WERI-Rb-1 (cell line): ENCODE results near the gene PTPRN2.

Experiments used
- DNase-seq: peaks from one replicate; pipeline ENCODE4 v3.0.0-alpha.2; 2020
- H3K27ac ChIP-seq: fragments of 250-450 bp; sonication (Bioruptor Pico); 2 replicates; pipeline ENCODE4 v1.5.1; 2020; ENCODE audit warnings: mild to moderate bottlenecking, moderate library complexity
- H3K27me3 ChIP-seq: fragments of 250-450 bp; sonication (Bioruptor Pico); 2 replicates; pipeline ENCODE4 v1.5.1; 2021; ENCODE audit warnings: mild to moderate bottlenecking, low read depth, moderate library complexity; ENCODE audit not compliant: insufficient read depth, severe bottlenecking
- H3K36me3 ChIP-seq: fragments of 250-450 bp; sonication (Bioruptor Pico); 2 replicates; pipeline ENCODE4 v1.5.1; 2020; ENCODE audit warnings: mild to moderate bottlenecking, moderate library complexity
- H3K4me3 ChIP-seq: 2 replicates; pipeline ENCODE4 v1.5.1; 2011; ENCODE audit warnings: low read depth, mild to moderate bottlenecking, control low read depth, low read length
- H3K9me3 ChIP-seq: fragments of 250-450 bp; sonication (Bioruptor Pico); 2 replicates; pipeline ENCODE4 v1.5.1; 2021; ENCODE audit warnings: mild to moderate bottlenecking, moderate library complexity; ENCODE audit not compliant: severe bottlenecking
- TF ChIP-seq, protein P1 (sequence below): IDR thresholded peaks from 2 replicates; pipeline ENCODE4 v1.5.1; 2011; ENCODE audit warnings: low read depth, mild to moderate bottlenecking, control low read depth, inconsistent platforms, low read length

PTPRN2 gene

GRCh38 chr7:158601090-158601489, 13.5 kb upstream of the PTPRN2 start:
- H3K27ac ChIP-seq = no peak overlapping the region
- TF ChIP-seq, protein P1, sequence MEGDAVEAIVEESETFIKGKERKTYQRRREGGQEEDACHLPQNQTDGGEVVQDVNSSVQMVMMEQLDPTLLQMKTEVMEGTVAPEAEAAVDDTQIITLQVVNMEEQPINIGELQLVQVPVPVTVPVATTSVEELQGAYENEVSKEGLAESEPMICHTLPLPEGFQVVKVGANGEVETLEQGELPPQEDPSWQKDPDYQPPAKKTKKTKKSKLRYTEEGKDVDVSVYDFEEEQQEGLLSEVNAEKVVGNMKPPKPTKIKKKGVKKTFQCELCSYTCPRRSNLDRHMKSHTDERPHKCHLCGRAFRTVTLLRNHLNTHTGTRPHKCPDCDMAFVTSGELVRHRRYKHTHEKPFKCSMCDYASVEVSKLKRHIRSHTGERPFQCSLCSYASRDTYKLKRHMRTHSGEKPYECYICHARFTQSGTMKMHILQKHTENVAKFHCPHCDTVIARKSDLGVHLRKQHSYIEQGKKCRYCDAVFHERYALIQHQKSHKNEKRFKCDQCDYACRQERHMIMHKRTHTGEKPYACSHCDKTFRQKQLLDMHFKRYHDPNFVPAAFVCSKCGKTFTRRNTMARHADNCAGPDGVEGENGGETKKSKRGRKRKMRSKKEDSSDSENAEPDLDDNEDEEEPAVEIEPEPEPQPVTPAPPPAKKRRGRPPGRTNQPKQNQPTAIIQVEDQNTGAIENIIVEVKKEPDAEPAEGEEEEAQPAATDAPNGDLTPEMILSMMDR = no peak
- H3K4me3 ChIP-seq = no peak overlapping the region
- DNase-seq = no peak
- H3K36me3 ChIP-seq = peaks cover 8% of the 10 kb centered on the region; the same call in 1 of the 2 replicates
- H3K27me3 ChIP-seq = no peaks in the 10 kb centered on the region
- no peaks in the 10 kb centered on the region for H3K9me3 ChIP-seq

DNA sequence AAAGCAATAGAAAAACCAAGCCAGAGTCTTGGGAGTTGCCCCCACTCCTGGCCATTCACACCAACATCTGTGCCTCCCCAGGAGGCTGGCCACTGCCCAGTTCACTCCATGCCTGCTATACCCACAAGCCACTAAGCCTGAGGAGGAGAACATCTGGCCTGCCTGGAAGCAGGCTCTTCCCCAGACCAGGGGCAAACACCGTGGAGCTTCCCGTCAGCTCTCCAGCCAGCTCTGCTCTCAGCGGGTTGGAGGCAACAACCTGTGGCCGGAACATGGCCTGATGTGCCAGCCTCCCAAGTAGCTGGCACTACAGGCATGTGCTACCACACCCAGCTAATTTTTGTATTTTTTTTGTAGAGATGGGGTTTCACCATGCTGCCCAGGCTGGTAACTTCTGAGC, 9.1 kb upstream of the PTPRN2 start:
- no peak for DNase-seq
- Histone ChIP-seq H3K27ac (no peak overlapping the region), H3K4me3 (no peak overlapping the region), H3K27me3 (no peaks in the 10 kb centered on the region), H3K9me3 (peaks cover 6% of the 10 kb centered on the region), H3K36me3 (peaks cover 3% of the 10 kb centered on the region; the same call in 1 of the 2 replicates)
- TF ChIP-seq, protein P1 = no peak

- H3K27ac ChIP-seq = no peak overlapping the region
- DNase-seq = no peak
- no peak overlapping the region for H3K4me3 ChIP-seq
- H3K9me3 ChIP-seq = peaks cover 6% of the 10 kb centered on the region
- H3K36me3 ChIP-seq = peaks cover 3% of the 10 kb centered on the region; the same call in 1 of the 2 replicates
- no peaks in the 10 kb centered on the region for H3K27me3 ChIP-seq
- TF ChIP-seq, protein P1 = no peak
Observed at GRCh38 chr7:158596309-158596708, 8.7 kb upstream of the PTPRN2 start.

DNA sequence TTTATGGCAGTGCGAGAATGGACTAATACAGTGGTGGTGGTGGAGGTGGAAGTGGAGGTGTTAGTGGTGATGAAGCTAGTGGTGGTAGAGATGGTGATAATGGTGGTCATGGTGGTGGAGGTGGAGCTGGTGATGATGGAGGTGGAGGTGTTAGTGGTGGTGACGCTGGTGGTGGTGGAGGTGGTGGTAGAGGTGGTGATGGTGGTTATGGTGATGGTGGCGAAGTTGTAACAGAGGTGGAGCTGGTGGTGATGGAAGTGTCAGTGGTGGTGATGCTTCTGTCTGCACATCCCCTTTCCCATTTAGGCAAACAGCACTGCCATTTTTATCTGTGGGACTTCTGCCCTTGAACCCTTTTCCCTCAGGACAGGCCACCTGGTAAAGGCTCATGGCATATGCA, 7.4 kb upstream of the PTPRN2 start:
- H3K4me3 ChIP-seq = no peak overlapping the region

GRCh38 chr7:158592541-158592940, 4.9 kb upstream of the PTPRN2 start:
- TF ChIP-seq, protein P1 = no peak
- no peaks in the 10 kb centered on the region for H3K27me3 ChIP-seq
- H3K36me3 ChIP-seq = no peaks in the 10 kb centered on the region; the same call in 1 of the 2 replicates
- no peak overlapping the region for H3K4me3 ChIP-seq
- no peak overlapping the region for H3K27ac ChIP-seq
- no peak for DNase-seq
- peaks cover 6% of the 10 kb centered on the region for H3K9me3 ChIP-seq

More for the DNA sequence above, 7.4 kb upstream of the PTPRN2 start:
- Histone ChIP-seq H3K27ac (no peak overlapping the region), H3K9me3 (peaks cover 6% of the 10 kb centered on the region), H3K27me3 (no peaks in the 10 kb centered on the region), H3K36me3 (peaks cover under 1% of the 10 kb centered on the region; the same call in 1 of the 2 replicates)
- TF ChIP-seq, protein P1 = no peak
- DNase-seq = no peak

- TF ChIP-seq, protein P1 = no peak
- no peak for DNase-seq
- Histone ChIP-seq H3K9me3 (peaks cover 6% of the 10 kb centered on the region), H3K27me3 (no peaks in the 10 kb centered on the region), H3K27ac (no peak overlapping the region), H3K4me3 (no peak overlapping the region), H3K36me3 (no peaks in the 10 kb centered on the region; the same call in 1 of the 2 replicates)
Observed at GRCh38 chr7:158591944-158592343, 4.3 kb upstream of the PTPRN2 start.
